K562 (cell line): Measurements from ENCODE around the gene FOXN3. TPM values are rescaled to one million over a fixed set of nuclear protein-coding genes. Genes with fewer than 3 reads are reported as not detected.

Source experiments
- ATAC-seq: fragments of 200-7000 bp; cut with Tn5 transposase; 3 replicates; pipeline ENCODE4 v1.9.1; 2020; ENCODE audit warnings: moderate library complexity
- BruUV-seq: library from RNA; stranded (reverse); fragments of 400-500 nt; replicated peaks from 2 replicates; lab custom pipeline; 2021; lab: Mats Ljungman, UMichigan
- CTCF ChIA-PET: fragments of 300-600 bp; formaldehyde crosslinking; extraction: SDS; loops from one replicate; lab custom pipeline; 2021; ENCODE audit warnings: low intra/inter-chr PET ratio; lab: Yijun Ruan, JAX
- POLR2A ChIA-PET: fragments of 300-600, 350-650 bp; sonication (Branson Sonifier 250); formaldehyde crosslinking; extraction: SDS; loops from one replicate; lab custom pipeline; 2021; ENCODE audit warnings: antibody characterized with exemption, inconsistent platforms; lab: Yijun Ruan, JAX
- DNase-seq, 4 experiments: peaks; one replicate each; pipeline versions ENCODE4 v3.0.0 to v3.0.0-alpha.2; 2011 to 2018; ENCODE audit warnings: low spot score in 3 of 4, mixed read lengths in 3 of 4; ENCODE audit errors: extremely low read depth in 1 of 4
- FAIRE-seq: peaks from 2 replicates; lab custom pipeline; 2011; peaks lifted over from hg19 to GRCh38; lab: Jason Lieb, UNC
- H2AFZ ChIP-seq: 2 replicates; pipeline ENCODE4 v1.6.0; 2011; ENCODE audit warnings: low read depth, low read length, control low read depth, inconsistent platforms
- H3K27ac ChIP-seq: fragments of 200-600 bp; 3 replicates; pipeline ENCODE4 v1.8.0; 2011; ENCODE audit warnings: low read depth, mild to moderate bottlenecking, control low read depth, inconsistent platforms, low read length, moderate library complexity, mixed read lengths; ENCODE audit errors: extremely low read depth
- H3K27me3 ChIP-seq, 2 experiments: fragments of 300-600 bp in 1 of 2; 2 replicates in 1 of 2; 3 replicates in 1 of 2; pipeline versions ENCODE4 v1.6.0 to v1.8.0; 2011; ENCODE audit warnings: inconsistent platforms in 2 of 2, low read length in 2 of 2, mild to moderate bottlenecking in 1 of 2, mixed read lengths in 1 of 2, moderate library complexity in 1 of 2; ENCODE audit not compliant: control insufficient read depth in 2 of 2, insufficient read depth in 2 of 2
- H3K36me3 ChIP-seq: fragments of 300-600 bp; 3 replicates; pipeline ENCODE4 v1.8.0; 2011; ENCODE audit warnings: mild to moderate bottlenecking, low read length, inconsistent platforms; ENCODE audit not compliant: control insufficient read depth, insufficient read depth
- H3K4me1 ChIP-seq, 2 experiments: fragments of 200-600 bp in 1 of 2; replicated peaks in 1 of 2; 2 replicates in 1 of 2; 3 replicates in 1 of 2; pipeline versions ENCODE4 v1.5.1 to v1.8.0; 2011; ENCODE audit warnings: inconsistent platforms in 2 of 2, low read length in 2 of 2, mild to moderate bottlenecking in 1 of 2, mixed read lengths in 1 of 2, moderate library complexity in 1 of 2; ENCODE audit not compliant: control insufficient read depth in 2 of 2, insufficient read depth in 2 of 2
- H3K4me2 ChIP-seq: 2 replicates; pipeline ENCODE4 v1.6.1; 2011; ENCODE audit warnings: low read length, control low read depth, inconsistent platforms, mixed read lengths; ENCODE audit not compliant: insufficient read depth
- H3K4me3 ChIP-seq: fragments of 200-600 bp; sonication (generic), shearing (Covaris generic); 2 replicates; pipeline ENCODE4 v1.5.1; 2016; ENCODE audit warnings: control low read depth, inconsistent platforms
- H3K79me2 ChIP-seq: fragments of 200-600 bp; 3 replicates; pipeline ENCODE4 v1.8.0; 2011; ENCODE audit warnings: low read length, inconsistent platforms; ENCODE audit not compliant: control insufficient read depth, insufficient read depth
- H3K9ac ChIP-seq, 2 experiments: 2 replicates each; pipeline versions ENCODE4 v1.6.0 to v1.6.1; 2011; ENCODE audit warnings: low read depth in 2 of 2, low read length in 2 of 2, control low read depth in 1 of 2, inconsistent platforms in 1 of 2, mild to moderate bottlenecking in 1 of 2, mixed read lengths in 1 of 2; ENCODE audit not compliant: insufficient read depth in 1 of 2
- H3K9me1 ChIP-seq: one replicate; pipeline ENCODE4 v1.6.0; 2011; ENCODE audit warnings: inconsistent platforms, mild to moderate bottlenecking, low read length, moderate library complexity; ENCODE audit not compliant: control insufficient read depth, insufficient read depth
- H3K9me3 ChIP-seq: replicated peaks from 2 replicates; pipeline ENCODE4 v1.5.1; 2011; ENCODE audit warnings: low read depth, low read length, inconsistent platforms; ENCODE audit not compliant: control insufficient read depth, insufficient read depth
- H4K20me1 ChIP-seq: replicated peaks from 2 replicates; pipeline ENCODE4 v1.6.1; 2011; ENCODE audit warnings: low read length, inconsistent platforms, mixed read lengths; ENCODE audit not compliant: control insufficient read depth, insufficient read depth
- ARID2 ChIP-seq: fragments of 450-650 bp; IDR thresholded peaks from 2 replicates; pipeline ENCODE4 v1.6.1; 2017; ENCODE audit warnings: antibody characterized with exemption, mild to moderate bottlenecking
- BACH1 ChIP-seq: fragments of 200-800 bp; sonication (Bioruptor generic); IDR thresholded peaks from 2 replicates; pipeline ENCODE4 v1.6.1; 2016; ENCODE audit warnings: missing genetic modification characterization, missing compliant biosample characterization
- BRF1 ChIP-seq: IDR thresholded peaks from 3 replicates; pipeline ENCODE4 v1.6.1; 2011; ENCODE audit warnings: borderline replicate concordance, mild to moderate bottlenecking; ENCODE audit not compliant: insufficient read length; ENCODE audit errors: extremely low read depth
- CCNT2 ChIP-seq: IDR thresholded peaks from 2 replicates; pipeline ENCODE4 v1.6.1; 2011; ENCODE audit warnings: borderline replicate concordance, low read depth, mild to moderate bottlenecking, moderate library complexity, mixed read lengths, low read length; ENCODE audit not compliant: insufficient read length; ENCODE audit errors: extremely low read depth
- EP400 ChIP-seq: fragments of 450-650 bp; IDR thresholded peaks from 2 replicates; pipeline ENCODE4 v1.6.1; 2017; ENCODE audit warnings: antibody characterized with exemption, mild to moderate bottlenecking, moderate library complexity
- KDM5B ChIP-seq: fragments of 200-600 bp; sonication (generic); IDR thresholded peaks from 2 replicates; pipeline ENCODE4 v1.6.1; 2012; ENCODE audit warnings: low read depth, mild to moderate bottlenecking, moderate library complexity, low read length, control low read depth, inconsistent platforms; ENCODE audit not compliant: insufficient replicate concordance
- PHTF2 ChIP-seq: fragments of 250-450 bp; sonication (Bioruptor Pico); IDR thresholded peaks from 2 replicates; pipeline ENCODE4 v1.5.0; 2021; ENCODE audit warnings: mild to moderate bottlenecking
- SAFB ChIP-seq: fragments of 200-400 bp; formaldehyde crosslinking; IDR thresholded peaks from 2 replicates; pipeline ENCODE4 v1.6.1; 2017; ENCODE audit warnings: low read depth, low read length, borderline replicate concordance
- ZNF324 ChIP-seq: fragments of 250-450 bp; sonication (Bioruptor Pico); IDR thresholded peaks from 2 replicates; pipeline ENCODE4 v1.4.0; 2020; ENCODE audit warnings: mild to moderate bottlenecking
- WGBS: fragments of 100-300 bp; shearing (Covaris generic); methylation state at CpG from one replicate; pipeline ENCODE4 v1.1.6; 2016; ENCODE audit warnings: low coverage, mixed read lengths; ENCODE audit not compliant: insufficient coverage; ENCODE audit errors: missing lambda C conversion rate; 5-methylcytosine and 5-hydroxymethylcytosine counted together
- in situ Hi-C: fragments of 300-500 bp; cut with MboI; formaldehyde crosslinking; loops from 4 replicates; pipeline ENCODE4 v1.15.0; 2018; ENCODE audit warnings: inconsistent platforms, mixed read lengths
- intact Hi-C: fragments of 100-400 bp; cut with micrococcal nuclease; formaldehyde crosslinking; loops from 2 replicates; pipeline ENCODE4 v1.14.2; 2022
- polyA plus RNA-seq, 8 experiments: library from polyadenylated mRNA; depleted of rRNA in 4 of 8; stranded (reverse) in 5 of 8; unstranded in 3 of 8; fragments of >200 nt; fragmentation: Nextera tagmentation in 2 of 8; fragmentation: Illumina TruSeq in 1 of 8; extraction: Ambion mirVana in 2 of 8; extraction: Trizol in 1 of 8; gene quantifications; 2 replicates each; pipeline versions ENCODE4 v1.2.1 to v1.2.3, GENCODE V29; 2011 to 2014; ENCODE audit warnings: inconsistent platforms in 1 of 8, missing spikeins in 1 of 8
- total RNA-seq, 7 experiments: library from RNA; depleted of rRNA in 6 of 7; stranded (reverse); fragments of >200 nt in 6 of 7; fragmentation: Illumina TruSeq in 2 of 7; extraction: Trizol in 2 of 7; gene quantifications; 2 replicates each; pipeline versions ENCODE4 v1.2.1 to v1.2.3, GENCODE V29; 2011 to 2021; ENCODE audit warnings: low replicate concordance in 1 of 7
- TF ChIP-seq, protein P1 (sequence below): fragments of 250-450 bp; sonication (Bioruptor Pico); IDR thresholded peaks from 2 replicates; pipeline ENCODE4 v1.5.0; 2021

FOXN3 gene
- total and polyA plus RNA-seq, 9 of the 15 experiments (the other 6 are each of a cell fraction or from before 2014, with no cell fraction given) = 0.07 to 1.3 (median 0.40) TPM

DNA sequence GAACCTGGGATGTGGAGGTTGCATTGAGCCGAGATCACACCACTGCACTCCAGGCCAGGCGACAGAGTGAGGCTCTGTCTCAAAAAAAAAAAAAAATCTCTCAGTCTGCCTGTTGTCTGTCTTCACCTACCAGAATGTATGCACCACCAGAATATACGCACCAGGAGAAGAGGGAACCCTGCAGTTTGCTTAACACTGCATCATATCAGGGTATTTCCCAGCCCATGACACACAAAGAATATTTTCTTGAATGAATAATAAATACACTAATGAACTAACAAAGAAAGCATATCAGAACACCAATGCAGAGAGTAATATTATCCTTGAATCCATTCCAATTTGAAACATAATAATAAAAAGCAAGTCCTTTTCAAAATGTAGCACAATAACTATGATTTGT lies 44.2 kb upstream of the FOXN3 start:
- H4K20me1 ChIP-seq = no peaks in the 10 kb centered on the region
- H3K4me3 ChIP-seq = no peak overlapping the region
- H2AFZ ChIP-seq = no peak overlapping the region
- DNase-seq (no peak), ATAC-seq (no peak), FAIRE-seq (no peak)
- ChIA-PET POLR2A (no interaction called here), CTCF (no interaction called here)
- TF ChIP-seq SAFB = no peak
- TF ChIP-seq KDM5B = no peak
- no peak for TF ChIP-seq ARID2
- TF ChIP-seq ZNF324 (CRISPR knock-in tag) = no peak
- TF ChIP-seq, protein P1, sequence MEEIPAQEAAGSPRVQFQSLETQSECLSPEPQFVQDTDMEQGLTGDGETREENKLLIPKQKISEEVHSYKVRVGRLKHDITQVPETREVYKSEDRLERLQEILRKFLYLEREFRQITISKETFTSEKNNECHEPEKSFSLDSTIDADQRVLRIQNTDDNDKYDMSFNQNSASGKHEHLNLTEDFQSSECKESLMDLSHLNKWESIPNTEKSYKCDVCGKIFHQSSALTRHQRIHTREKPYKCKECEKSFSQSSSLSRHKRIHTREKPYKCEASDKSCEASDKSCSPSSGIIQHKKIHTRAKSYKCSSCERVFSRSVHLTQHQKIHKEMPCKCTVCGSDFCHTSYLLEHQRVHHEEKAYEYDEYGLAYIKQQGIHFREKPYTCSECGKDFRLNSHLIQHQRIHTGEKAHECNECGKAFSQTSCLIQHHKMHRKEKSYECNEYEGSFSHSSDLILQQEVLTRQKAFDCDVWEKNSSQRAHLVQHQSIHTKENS = no peak
- no peak for TF ChIP-seq BACH1
- no peak for TF ChIP-seq CCNT2
- no peak for TF ChIP-seq EP400
- TF ChIP-seq BRF1 = no peak
- TF ChIP-seq PHTF2 (CRISPR knock-in tag) = no peak
- no peak overlapping the region for H3K9ac ChIP-seq
- no peaks in the 10 kb centered on the region for H3K4me1 ChIP-seq
- WGBS = 13% methylated on average over 2 of the region's 3 CpGs
- H3K9me3 ChIP-seq = no peaks in the 10 kb centered on the region
- H3K79me2 ChIP-seq = no peaks in the 10 kb centered on the region
- no peaks in the 10 kb centered on the region for H3K9me1 ChIP-seq
- H3K36me3 ChIP-seq = no peaks in the 10 kb centered on the region
- no TSS peak for BruUV-seq
- intact Hi-C loops = no loop called here
- in situ Hi-C loops = no loop called here
- peaks cover 0 to 4% of the 10 kb centered on the region in 2 experiments; a peak in 3 of 5 replicates for H3K27me3 ChIP-seq
- no peak overlapping the region for H3K4me2 ChIP-seq
- H3K27ac ChIP-seq = no peak overlapping the region
